Motor neuron (in vitro differentiated cells): ENCODE results near the gene DEK. TPM values are rescaled to one million over a fixed set of nuclear protein-coding genes. Genes with fewer than 3 reads are reported as not detected.

ENCODE experiments used
- ATAC-seq, 8 experiments: fragments of 200-7000 bp; cut with Tn5 transposase; replicated peaks in 6 of 8; 2 replicates each; pipeline ENCODE4 v1.8.0; 2021; ENCODE audit warnings: mild to moderate bottlenecking in 8 of 8, moderate library complexity in 8 of 8
- H3K27ac ChIP-seq, 2 donors: fragments of 250-450 bp; sonication (Bioruptor Pico); 2 replicates each; pipeline ENCODE4 v1.9.0; 2021; ENCODE audit warnings: antibody characterized with exemption in 2 of 2, mild to moderate bottlenecking in 2 of 2, moderate library complexity in 1 of 2
- H3K4me1 ChIP-seq, 2 donors: fragments of 250-450 bp; sonication (Bioruptor Pico); replicated peaks in 1 of 2; 2 replicates each; pipeline ENCODE4 v1.6.1; 2021; ENCODE audit warnings: antibody characterized with exemption in 2 of 2, mild to moderate bottlenecking in 2 of 2, moderate library complexity in 1 of 2
- H3K4me3 ChIP-seq, 5 donors: fragments of 250-450 bp; sonication (Bioruptor Pico); 2 replicates each; pipeline ENCODE4 v1.9.0; 2021; ENCODE audit warnings: antibody characterized with exemption in 5 of 5, mild to moderate bottlenecking in 5 of 5, moderate library complexity in 4 of 5
- WGBS, 10 experiments: fragments of 450-650 bp; shearing (Covaris generic); methylation state at CpG; one replicate each; pipeline ENCODE4 v1.0.0; 2022; 5-methylcytosine and 5-hydroxymethylcytosine counted together
- in situ Hi-C, 9 experiments: fragments of 400-800 bp; cut with MboI; loops; one replicate each; pipeline ENCODE4 v1.15.0; 2021; ENCODE audit warnings: low sequenced_read_pairs in 9 of 9, low pct_unique_long_range_greater_than_20kb in 2 of 9; ENCODE audit not compliant: unreplicated experiment in 9 of 9
- total RNA-seq, 8 experiments: library from RNA; unstranded; fragments of 300-600 nt; gene quantifications; 2 replicates each; pipeline versions ENCODE4 v1.2.3 to v1.2.4, GENCODE V29; 2022

The DEK gene
- total RNA-seq, 8 experiments from 2014 or later, result 23.6 to 156 (median 58.8) TPM

GRCh38 chr6:18262702-18263417 is 1.5 kb downstream of the DEK start:
- Histone ChIP-seq H3K4me3 (peak overlapping the region; percentile 85 to 99 (median 94)), H3K27ac (no peak overlapping the region), H3K4me1 (peaks cover 0 to 13% of the 10 kb centered on the region in 2 donors)
- WGBS, 10 experiments, result 0 to 20% (median 5%) methylated on average over 1 to 18 of the region's 18 CpGs
- no peak for ATAC-seq
- in situ Hi-C loops, result no loop called here

GRCh38 chr6:18261877-18262276 is 2.5 kb downstream of the DEK start:
- Histone ChIP-seq H3K4me3 (no peak overlapping the region), H3K4me1 (peaks cover 0 to 13% of the 10 kb centered on the region in 2 donors), H3K27ac (no peak overlapping the region)
- WGBS, 10 experiments, result 40 to 94% (median 69%) methylated on average over 1 to 6 of the region's 6 CpGs; no CpG with 5 or more reads in 1 of the 10 experiments
- in situ Hi-C loops, result no loop called here
- ATAC-seq, result no peak

GRCh38 chr6:18260448-18261106 is 3.8 kb downstream of the DEK start:
- in situ Hi-C loops, result no loop called here
- Histone ChIP-seq H3K4me1 (peaks cover 0 to 13% of the 10 kb centered on the region in 2 donors), H3K4me3 (no peak overlapping the region), H3K27ac (no peak overlapping the region)
- WGBS, 10 experiments, result 60 to 100% (median 86%) methylated on average over 1 to 3 of the region's 4 CpGs; no CpG with 5 or more reads in 6 of the 10 experiments
- no peak for ATAC-seq

- in situ Hi-C loops, result no loop called here
- H3K4me3 ChIP-seq, result no peak overlapping the region
- 87 to 100% (median 93%) methylated on average over 1 to 4 of the region's 4 CpGs; no CpG with 5 or more reads in 1 of the 10 experiments for WGBS, 10 experiments
- ATAC-seq, result no peak
- no peak overlapping the region for H3K27ac ChIP-seq
- peaks cover 0 to 9% of the 10 kb centered on the region in 2 donors for H3K4me1 ChIP-seq
These were observed 4.5 kb downstream of the DEK start for GRCh38 chr6:18259675-18260447.

- H3K27ac ChIP-seq, result no peak overlapping the region
- H3K4me1 ChIP-seq, result no peaks in the 10 kb centered on the region
- H3K4me3 ChIP-seq, result no peak overlapping the region
- in situ Hi-C loops, result no loop called here
- WGBS, 10 experiments, result 72 to 100% (median 91%) methylated on average over 2 to 6 of the region's 6 CpGs; no CpG with 5 or more reads in 1 of the 10 experiments
- ATAC-seq, result no peak
These were observed 9.5 kb downstream of the DEK start for GRCh38 chr6:18254793-18255192.

GRCh38 chr6:18253635-18254034 is 10.7 kb downstream of the DEK start:
- Histone ChIP-seq H3K4me3 (no peak overlapping the region), H3K27ac (no peak overlapping the region), H3K4me1 (no peaks in the 10 kb centered on the region)
- in situ Hi-C loops, result no loop called here
- 79 to 100% (median 94%) methylated on average over 1 to 4 of the region's 5 CpGs; no CpG with 5 or more reads in 1 of the 10 experiments for WGBS, 10 experiments
- no peak for ATAC-seq

GRCh38 chr6:18249271-18249670 is 15.1 kb downstream of the DEK start:
- H3K4me3 ChIP-seq, result no peak overlapping the region
- in situ Hi-C loops, result no loop called here
- no peak for ATAC-seq
- no peaks in the 10 kb centered on the region for H3K4me1 ChIP-seq
- 87 to 100% (median 92%) methylated on average over 2 to 4 of the region's 4 CpGs; no CpG with 5 or more reads in 1 of the 10 experiments for WGBS, 10 experiments
- H3K27ac ChIP-seq, result no peak overlapping the region

- no peak for ATAC-seq
- in situ Hi-C loops, result no loop called here
- 77 to 100% (median 100%) methylated on average over 1 to 2 of the region's 2 CpGs; no CpG with 5 or more reads in 3 of the 10 experiments for WGBS, 10 experiments
These were observed 15.6 kb downstream of the DEK start for GRCh38 chr6:18248698-18249097.

GRCh38 chr6:18247002-18247401 is 17.3 kb downstream of the DEK start:
- in situ Hi-C loops, result no loop called here
- ATAC-seq, result no peak
- H3K4me3 ChIP-seq, result no peak overlapping the region
- H3K4me1 ChIP-seq, result no peaks in the 10 kb centered on the region
- no peak overlapping the region for H3K27ac ChIP-seq

More at GRCh38 chr6:18248698-18249097, 15.6 kb downstream of the DEK start:
- Histone ChIP-seq H3K4me1 (no peaks in the 10 kb centered on the region), H3K27ac (no peak overlapping the region), H3K4me3 (no peak overlapping the region)

- H3K4me1 ChIP-seq, result no peaks in the 10 kb centered on the region
- no peak overlapping the region for H3K27ac ChIP-seq
- no peak overlapping the region for H3K4me3 ChIP-seq
- ATAC-seq, result no peak
- in situ Hi-C loops, result no loop called here
These were observed 18.1 kb downstream of the DEK start for GRCh38 chr6:18246205-18246604.

- WGBS, 10 experiments, result 80 to 100% (median 91%) methylated on average over 1 to 7 of the region's 7 CpGs; no CpG with 5 or more reads in 3 of the 10 experiments
- Histone ChIP-seq H3K4me3 (no peak overlapping the region), H3K4me1 (no peaks in the 10 kb centered on the region), H3K27ac (no peak overlapping the region)
- no peak for ATAC-seq
- in situ Hi-C loops, result no loop called here
These were observed 18.7 kb downstream of the DEK start for GRCh38 chr6:18245642-18246041.

- WGBS, 10 experiments, result 86 to 100% (median 100%) methylated on average over 1 of the region's 1 CpG
- ATAC-seq, result no peak
- no peak overlapping the region for H3K4me3 ChIP-seq
- H3K4me1 ChIP-seq, result no peaks in the 10 kb centered on the region
- in situ Hi-C loops, result no loop called here
- H3K27ac ChIP-seq, result no peak overlapping the region
These were observed 19.3 kb downstream of the DEK start for GRCh38 chr6:18245079-18245478.

GRCh38 chr6:18244251-18244650 is 20.1 kb downstream of the DEK start:
- Histone ChIP-seq H3K27ac (no peak overlapping the region), H3K4me3 (no peak overlapping the region), H3K4me1 (no peaks in the 10 kb centered on the region)
- WGBS, 10 experiments, result 76 to 100% (median 100%) methylated on average over 1 to 2 of the region's 2 CpGs; no CpG with 5 or more reads in 2 of the 10 experiments
- in situ Hi-C loops, result no loop called here
- ATAC-seq, result no peak
